Medulla oblongata (tissue), 1 donor: Measurements from ENCODE around the gene RNF146.
"Not testable (repeated sequence)": the region's sequence is repeated elsewhere in the genome, so short reads cannot be mapped to it uniquely, and the experiment has no call there.

ENCODE experiments used
- DNase-seq: peaks from one replicate; pipeline ENCODE4 v3.0.0-alpha.2; 2015; ENCODE audit errors: extremely low spot score

The RNF146 gene

GRCh38 chr6:127266178-127266891 is at the start of gene RNF146:
Gene RNF146 (plus strand): TSS chr6:127266864. CDS start chr6:127280339, 13,475 bp downstream.
- DNase-seq: peak; percentile 92

GRCh38 chr6:127219869-127220268 is 46.8 kb upstream of the RNF146 start:
- no peak for DNase-seq

GRCh38 chr6:127221201-127221600 is 45.5 kb upstream of the RNF146 start:
- no peak for DNase-seq

GRCh38 chr6:127222418-127222817 is 44.2 kb upstream of the RNF146 start:
- DNase-seq: no peak

GRCh38 chr6:127225497-127225896 is 41.2 kb upstream of the RNF146 start:
- DNase-seq: no peak

- not testable (repeated sequence) for DNase-seq
These were observed 32.8 kb upstream of the RNF146 start for GRCh38 chr6:127233819-127234218.

- DNase-seq: no peak
These were observed 23.2 kb upstream of the RNF146 start for GRCh38 chr6:127243501-127243900.

GRCh38 chr6:127247114-127248096 is 19.3 kb upstream of the RNF146 start:
- no peak for DNase-seq

GRCh38 chr6:127249621-127250020 is 17.0 kb upstream of the RNF146 start:
- DNase-seq: no peak

- no peak for DNase-seq
These were observed 11.4 kb upstream of the RNF146 start for GRCh38 chr6:127255286-127255685.

- DNase-seq: no peak
These were observed 3.8 kb upstream of the RNF146 start for GRCh38 chr6:127262896-127263295.

GRCh38 chr6:127263481-127263880 is 3.2 kb upstream of the RNF146 start:
- no peak for DNase-seq

- peak; percentile 62 for DNase-seq
These were observed 405 bp downstream of the RNF146 start for GRCh38 chr6:127266892-127267645.

- peak; percentile 58 for DNase-seq
These were observed 1.3 kb downstream of the RNF146 start for GRCh38 chr6:127267646-127268625.

GRCh38 chr6:127272576-127272975 is 5.9 kb downstream of the RNF146 start:
- no peak for DNase-seq

- DNase-seq: no peak
These were observed 6.8 kb downstream of the RNF146 start for GRCh38 chr6:127273499-127273898.

- DNase-seq: no peak
These were observed 9.7 kb downstream of the RNF146 start for GRCh38 chr6:127276331-127276730.

- no peak for DNase-seq
These were observed 11.5 kb downstream of the RNF146 start for GRCh38 chr6:127277878-127278843.

GRCh38 chr6:127279815-127280214 is 13.2 kb downstream of the RNF146 start:
- no peak for DNase-seq

GRCh38 chr6:127282184-127282583 is 15.5 kb downstream of the RNF146 start:
- no peak for DNase-seq
